ENCODE measurements around the gene MED12L.

The MED12L gene

GRCh38 chr3:151460228-151460627 is 374.8 kb downstream of the MED12L start:
- no peaks in the 10 kb centered on the region for H3K4me1 ChIP-seq (ENCODE audit: control insufficient read depth, insufficient read depth, low read length)
- no peak overlapping the region for H3K27ac ChIP-seq (ENCODE audit: extremely low read depth, low read depth, low read length)
- no peaks in the 10 kb centered on the region for H3K36me3 ChIP-seq (ENCODE audit: control insufficient read depth in 2 of 2, insufficient read depth in 1 of 2, low read length in 2 of 2)
- TF ChIP-seq ZNF501 (tag by site-specific recombination; IDR thresholded peaks at IDR 0.05) (no peak), ZNF624 (tag by site-specific recombination; IDR thresholded peaks at IDR 0.05) (no peak), ZNF214 (tag by site-specific recombination; IDR thresholded peaks at IDR 0.05; ENCODE audit: borderline replicate concordance) (no peak), PATZ1 (tag by site-specific recombination; IDR thresholded peaks at IDR 0.05) (no peak), ZNF473 (tag by site-specific recombination; IDR thresholded peaks at IDR 0.05) (no peak), ZNF350 (tag by site-specific recombination; IDR thresholded peaks at IDR 0.05) (no peak), ZNF596 (tag by site-specific recombination; IDR thresholded peaks at IDR 0.05) (no peak), ZNF423 (tag by site-specific recombination; IDR thresholded peaks at IDR 0.05) (no peak), KLF7 (tag by site-specific recombination; IDR thresholded peaks at IDR 0.05; ENCODE audit: borderline replicate concordance) (no peak), ZNF623 (tag by site-specific recombination; IDR thresholded peaks at IDR 0.05) (no peak), ZIC2 (tag by site-specific recombination; IDR thresholded peaks at IDR 0.05) (no peak), ZFP37 (tag by site-specific recombination; IDR thresholded peaks at IDR 0.05) (no peak), ZBTB20 (tag by site-specific recombination; IDR thresholded peaks at IDR 0.05) (no peak), ZNF121 (tag by site-specific recombination; IDR thresholded peaks at IDR 0.05) (no peak), TRIM28 (IDR thresholded peaks at IDR 0.05; ENCODE audit: borderline replicate concordance, low read length) (no peak), ZNF610 (tag by site-specific recombination; IDR thresholded peaks at IDR 0.05; ENCODE audit: borderline replicate concordance) (no peak), REPIN1 (tag by site-specific recombination; IDR thresholded peaks at IDR 0.05; ENCODE audit: low read depth) (no peak)
- ChIA-PET POLR2A (interaction anchor here (0.7 kb wide), 1 partner anchor 377 kb away, joined by 3 read pairs; no protein-coding TSS in a partner anchor), CTCF (interaction anchor here (0.8 kb wide), 1 partner anchor 8 kb away, joined by 3 read pairs; no protein-coding TSS in a partner anchor)
- H3K4me3 ChIP-seq (ENCODE audit: low read depth, low read length), result peak overlapping the region; percentile 57
- H3K9me3 ChIP-seq (ENCODE audit: control insufficient read depth, insufficient read depth, low read depth, low read length), result no peaks in the 10 kb centered on the region

- POLR2A ChIA-PET, result interaction anchor here (0.7 kb wide), 1 partner anchor 376 kb away, joined by 3 read pairs; no protein-coding TSS in a partner anchor
- H3K27ac ChIP-seq (ENCODE audit: extremely low read depth, low read depth, low read length), result no peak within 1 kb of the TSS
- H3K9me3 ChIP-seq (ENCODE audit: control insufficient read depth, insufficient read depth, low read depth, low read length), result no peaks in the 10 kb centered on the region
- no peaks in the 10 kb centered on the region for H3K4me1 ChIP-seq (ENCODE audit: control insufficient read depth, insufficient read depth, low read length)
- CTCF ChIA-PET, result no interaction called here
- no peaks in the 10 kb centered on the region for H3K36me3 ChIP-seq (ENCODE audit: control insufficient read depth in 2 of 2, insufficient read depth in 1 of 2, low read length in 2 of 2)
- peak within 1 kb of the TSS; percentile 57 for H3K4me3 ChIP-seq (ENCODE audit: low read depth, low read length)
- TF ChIP-seq ZNF148 (tag by site-specific recombination; IDR thresholded peaks at IDR 0.05; ENCODE audit: borderline replicate concordance) (no peak), ZNF600 (tag by site-specific recombination; IDR thresholded peaks at IDR 0.05) (peak; percentile 94), ZBTB20 (tag by site-specific recombination; IDR thresholded peaks at IDR 0.05) (peak; percentile 100), PBX3 (CRISPR knock-in tag; IDR thresholded peaks at IDR 0.05) (no peak), ZNF121 (tag by site-specific recombination; IDR thresholded peaks at IDR 0.05) (peak; percentile 95), HOXA7 (CRISPR knock-in tag; IDR thresholded peaks at IDR 0.05; ENCODE audit: borderline replicate concordance) (no peak), ZNF335 (tag by site-specific recombination; conservative IDR thresholded peaks at IDR 0.05) (peak; percentile 40; the same call in 1 of the 2 replicates), ZNF114 (tag by site-specific recombination; IDR thresholded peaks at IDR 0.05) (no peak), PRDM2 (tag by site-specific recombination; IDR thresholded peaks at IDR 0.05; ENCODE audit: borderline replicate concordance) (no peak)
Measured at GRCh38 chr3:151460774-151461450, 375.4 kb downstream of the MED12L start, which contains the start of gene IGSF10. Gene IGSF10, minus strand, starts transcription at chr3:151461061. Its CDS starts 2,352 bp downstream, at chr3:151458709.

Measured in HEK293 (cell line).